IPS-20b (cell line): ENCODE results near the gene GABRR1.

ENCODE experiments used
- H3K27ac ChIP-seq: one replicate; pipeline ENCODE4 v1.5.1; 2013; ENCODE audit warnings: low read length
- H3K27me3 ChIP-seq: 2 replicates; pipeline ENCODE4 v1.6.1; 2013; ENCODE audit warnings: mild to moderate bottlenecking, low read length, inconsistent platforms; ENCODE audit not compliant: insufficient read depth
- H3K36me3 ChIP-seq: 2 replicates; pipeline ENCODE4 v1.6.1; 2013; ENCODE audit warnings: low read depth, mild to moderate bottlenecking, inconsistent platforms, low read length, moderate library complexity; ENCODE audit not compliant: insufficient read depth
- H3K4me1 ChIP-seq: 2 replicates; pipeline ENCODE4 v1.6.1; 2013; ENCODE audit warnings: mild to moderate bottlenecking, control low read depth, inconsistent platforms, low read length, moderate library complexity; ENCODE audit not compliant: insufficient read depth
- H3K4me3 ChIP-seq: 2 replicates; pipeline ENCODE4 v1.5.1; 2013; ENCODE audit warnings: mild to moderate bottlenecking, low read length, inconsistent platforms
- H3K9ac ChIP-seq: 2 replicates; pipeline ENCODE4 v1.6.1; 2013; ENCODE audit warnings: low read depth, mild to moderate bottlenecking, inconsistent platforms, low read length, moderate library complexity
- H3K9me3 ChIP-seq: 2 replicates; pipeline ENCODE4 v1.6.1; 2013; ENCODE audit warnings: mild to moderate bottlenecking, low read depth, low read length, inconsistent platforms; ENCODE audit not compliant: insufficient read depth

The GABRR1 gene

DNA sequence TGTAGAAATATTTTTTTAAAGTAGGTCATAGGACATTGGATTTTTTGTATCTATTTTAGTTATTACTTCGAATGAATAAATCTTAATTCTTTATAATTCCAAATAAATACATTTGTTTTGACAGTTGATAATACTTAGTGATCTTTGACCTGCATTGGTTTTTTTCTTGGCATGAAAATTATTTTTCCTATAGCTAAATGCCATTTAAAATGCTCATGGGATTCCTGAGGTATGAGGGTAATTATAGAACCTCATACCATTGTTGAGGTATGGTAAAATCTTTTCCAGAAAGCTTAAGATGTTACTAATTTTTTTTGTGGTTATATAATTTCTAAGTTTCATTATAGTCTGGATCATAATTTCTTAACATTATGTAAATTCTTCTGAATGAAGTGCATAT, 63.0 kb downstream of the GABRR1 start:
- Histone ChIP-seq H3K9ac (no peak overlapping the region), H3K4me1 (no peaks in the 10 kb centered on the region), H3K9me3 (no peaks in the 10 kb centered on the region), H3K27ac (no peak overlapping the region), H3K36me3 (no peaks in the 10 kb centered on the region), H3K27me3 (no peaks in the 10 kb centered on the region), H3K4me3 (no peak overlapping the region)

DNA sequence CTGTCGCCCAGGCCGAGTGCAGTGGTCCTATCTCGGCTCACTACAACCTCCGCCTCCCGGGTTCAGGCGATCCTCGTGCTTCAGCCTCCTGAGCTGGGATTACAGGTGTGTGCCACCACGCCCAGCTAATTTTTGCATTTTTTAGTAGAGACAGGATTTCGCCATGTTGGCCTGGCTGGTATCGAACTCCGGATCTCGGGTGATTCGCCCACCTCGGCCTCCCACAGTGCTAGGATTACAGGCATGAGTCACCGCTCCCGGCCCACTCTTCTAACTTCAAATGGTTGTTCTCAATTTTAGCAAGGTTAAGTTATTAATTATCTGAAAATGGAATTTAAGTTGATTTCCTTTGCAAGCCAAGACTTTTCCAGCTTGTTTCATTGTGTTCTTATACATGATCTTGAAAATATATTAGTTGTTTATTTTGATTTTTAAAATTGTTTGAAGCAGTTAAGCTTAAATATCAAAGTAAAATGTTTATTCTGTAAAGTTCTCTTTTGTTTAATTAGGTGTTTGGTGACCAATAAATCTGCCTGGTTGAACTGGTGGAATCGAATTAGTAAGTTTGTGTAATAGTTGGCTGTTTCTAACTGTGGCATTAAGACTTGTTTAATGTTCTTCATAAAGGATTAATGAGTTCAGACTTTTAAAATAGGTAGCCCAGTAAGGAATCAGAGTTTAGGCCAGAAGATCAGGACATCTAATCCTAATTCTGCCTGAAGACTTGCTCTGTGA, 69.0 kb downstream of the GABRR1 start:
- Histone ChIP-seq H3K9ac (no peak overlapping the region), H3K9me3 (no peaks in the 10 kb centered on the region), H3K4me3 (no peak overlapping the region), H3K36me3 (no peaks in the 10 kb centered on the region), H3K4me1 (peaks cover 3% of the 10 kb centered on the region; the same call in 1 of the 2 replicates), H3K27me3 (peaks cover 50% of the 10 kb centered on the region), H3K27ac (no peak overlapping the region)

DNA sequence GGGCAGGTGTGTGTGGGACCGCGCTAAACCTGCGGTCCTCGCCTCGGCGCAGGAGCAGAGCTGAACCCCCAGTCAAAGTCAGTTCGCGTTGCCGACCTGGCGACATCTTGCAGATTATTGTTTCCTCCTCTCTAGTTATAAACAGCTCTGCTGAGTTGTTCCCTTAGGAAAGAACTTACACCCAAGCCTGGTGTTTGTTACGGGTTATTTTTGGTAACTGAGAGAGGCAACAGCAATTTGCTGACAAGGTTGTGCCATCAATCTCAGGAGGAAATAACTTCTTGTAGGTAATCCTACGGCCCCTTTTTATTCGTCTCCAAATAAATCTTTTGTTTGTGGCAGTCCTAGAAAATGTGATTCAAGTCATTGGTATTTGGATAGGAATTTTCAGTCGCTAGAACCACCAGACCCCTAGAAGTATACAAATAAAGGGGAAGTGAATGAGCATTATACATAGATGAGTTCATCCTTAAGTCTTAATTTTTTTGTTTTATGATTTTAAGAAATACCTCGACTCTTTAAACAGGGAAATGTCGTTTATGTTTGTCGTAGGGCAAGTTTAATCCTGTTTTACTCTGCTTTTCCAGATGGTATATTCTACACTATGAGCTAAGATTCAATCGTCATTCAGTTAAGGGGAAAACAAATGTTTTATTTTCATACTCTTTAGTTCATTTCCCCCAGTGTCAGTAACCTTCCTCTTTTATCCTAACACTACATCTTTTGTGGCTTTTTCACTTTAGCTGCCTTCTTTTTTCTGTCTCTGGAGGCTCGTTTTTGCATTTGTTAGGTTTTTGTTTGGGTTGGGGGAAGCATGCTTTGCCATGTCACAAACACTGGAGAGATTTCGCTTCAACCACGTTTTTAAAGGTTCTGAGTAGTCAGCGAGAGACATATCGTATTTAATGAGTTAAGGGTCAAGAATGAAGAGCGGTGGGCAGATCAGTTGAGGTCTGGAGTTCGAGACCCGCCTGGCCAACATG, 70.1 kb downstream of the GABRR1 start:
- H3K9ac ChIP-seq: peak overlapping the region; percentile 37; the same call in 1 of the 2 replicates
- H3K4me3 ChIP-seq: peak overlapping the region; percentile 69
- H3K27me3 ChIP-seq: peaks cover 56% of the 10 kb centered on the region
- no peak overlapping the region for H3K27ac ChIP-seq
- no peaks in the 10 kb centered on the region for H3K36me3 ChIP-seq
- H3K4me1 ChIP-seq: peaks cover 3% of the 10 kb centered on the region; the same call in 1 of the 2 replicates
- H3K9me3 ChIP-seq: no peaks in the 10 kb centered on the region

DNA sequence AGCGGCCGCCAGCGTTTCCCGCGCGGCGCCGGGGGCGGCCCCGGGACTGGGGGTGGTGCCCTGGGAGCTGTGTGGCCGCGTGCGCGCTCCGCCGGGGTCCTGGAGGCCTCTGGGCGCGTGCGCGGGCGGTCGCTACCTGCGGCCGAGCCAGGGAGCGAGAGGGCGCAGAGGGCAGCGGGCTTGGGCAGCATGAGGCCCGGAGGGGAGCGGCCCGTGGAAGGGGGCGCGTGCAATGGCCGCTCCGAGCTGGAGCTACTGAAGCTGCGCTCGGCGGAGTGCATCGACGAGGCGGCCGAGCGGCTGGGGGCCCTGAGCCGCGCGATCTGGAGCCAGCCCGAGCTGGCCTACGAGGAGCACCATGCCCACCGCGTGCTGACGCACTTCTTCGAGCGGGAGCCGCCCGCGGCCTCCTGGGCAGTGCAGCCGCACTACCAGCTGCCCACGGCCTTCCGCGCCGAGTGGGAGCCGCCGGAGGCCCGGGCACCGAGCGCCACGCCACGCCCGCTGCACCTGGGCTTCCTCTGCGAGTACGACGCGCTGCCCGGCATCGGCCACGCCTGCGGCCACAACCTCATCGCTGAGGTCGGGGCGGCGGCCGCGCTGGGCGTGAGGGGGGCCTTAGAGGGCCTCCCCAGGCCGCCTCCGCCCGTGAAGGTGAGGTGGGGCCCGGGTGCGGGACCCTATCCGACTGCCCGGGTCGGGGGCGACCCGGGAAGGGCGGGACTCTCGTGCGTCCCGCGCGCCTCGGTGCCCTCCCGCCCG, 71.0 kb downstream of the GABRR1 start, which contains the start of gene PM20D2:
Gene PM20D2 (plus strand): TSS at position 100 of the 762 bp plus-strand sequence. CDS start 90 bp downstream, at position 190.
- H3K9me3 ChIP-seq: no peaks in the 10 kb centered on the region
- peak within 1 kb of the TSS; percentile 69 for H3K4me3 ChIP-seq
- H3K4me1 ChIP-seq: peaks cover 3% of the 10 kb centered on the region; the same call in 1 of the 2 replicates
- H3K36me3 ChIP-seq: no peaks in the 10 kb centered on the region
- peaks cover 57% of the 10 kb centered on the region for H3K27me3 ChIP-seq
- peak within 1 kb of the TSS; percentile 37; the same call in 1 of the 2 replicates for H3K9ac ChIP-seq
- H3K27ac ChIP-seq: no peak within 1 kb of the TSS

DNA sequence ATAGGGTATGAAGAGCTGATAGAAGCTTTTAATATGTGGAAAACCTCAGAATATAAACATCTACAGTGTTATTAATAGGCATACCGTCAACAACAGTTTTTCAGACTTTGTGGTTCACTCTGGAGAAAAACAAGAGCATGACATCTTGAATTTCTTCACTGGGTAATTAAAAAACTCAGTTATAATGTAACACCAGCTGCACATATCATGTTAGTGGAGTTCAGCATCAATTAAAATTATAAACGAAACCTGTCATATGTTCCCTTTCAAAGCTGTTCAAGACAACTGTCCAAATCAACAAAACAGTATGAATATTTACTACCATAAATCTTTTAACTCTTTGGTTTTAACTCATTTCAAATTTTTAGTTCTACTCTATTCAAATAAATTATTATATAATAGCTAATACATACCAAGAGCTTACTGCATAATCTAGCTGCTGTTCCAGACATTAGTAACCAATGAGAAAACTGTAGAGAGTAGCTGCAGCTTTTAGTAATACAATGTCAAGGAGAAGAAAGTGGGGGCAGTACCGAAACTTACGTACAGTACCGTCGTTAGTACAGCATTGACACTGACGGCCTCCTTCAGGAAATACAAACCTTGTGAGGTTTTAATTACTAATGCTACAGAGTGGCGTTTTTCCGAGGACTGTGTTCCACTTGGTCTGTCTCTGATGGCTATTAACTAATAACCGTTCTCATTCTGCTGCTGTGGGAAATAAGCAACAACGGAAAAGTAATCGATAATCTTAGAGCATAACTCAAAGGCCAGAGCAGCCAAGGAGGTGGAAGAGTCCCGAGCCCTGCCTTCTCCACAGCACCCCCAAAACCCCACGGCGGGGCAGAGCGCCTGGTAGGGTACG, 71.8 kb downstream of the GABRR1 start:
- H3K4me1 ChIP-seq: peaks cover 3% of the 10 kb centered on the region; the same call in 1 of the 2 replicates
- H3K27ac ChIP-seq: no peak overlapping the region
- H3K9ac ChIP-seq: peak overlapping the region; percentile 37; the same call in 1 of the 2 replicates
- H3K9me3 ChIP-seq: no peaks in the 10 kb centered on the region
- H3K4me3 ChIP-seq: peak overlapping the region; percentile 69
- H3K36me3 ChIP-seq: no peaks in the 10 kb centered on the region
- peaks cover 65% of the 10 kb centered on the region for H3K27me3 ChIP-seq

DNA sequence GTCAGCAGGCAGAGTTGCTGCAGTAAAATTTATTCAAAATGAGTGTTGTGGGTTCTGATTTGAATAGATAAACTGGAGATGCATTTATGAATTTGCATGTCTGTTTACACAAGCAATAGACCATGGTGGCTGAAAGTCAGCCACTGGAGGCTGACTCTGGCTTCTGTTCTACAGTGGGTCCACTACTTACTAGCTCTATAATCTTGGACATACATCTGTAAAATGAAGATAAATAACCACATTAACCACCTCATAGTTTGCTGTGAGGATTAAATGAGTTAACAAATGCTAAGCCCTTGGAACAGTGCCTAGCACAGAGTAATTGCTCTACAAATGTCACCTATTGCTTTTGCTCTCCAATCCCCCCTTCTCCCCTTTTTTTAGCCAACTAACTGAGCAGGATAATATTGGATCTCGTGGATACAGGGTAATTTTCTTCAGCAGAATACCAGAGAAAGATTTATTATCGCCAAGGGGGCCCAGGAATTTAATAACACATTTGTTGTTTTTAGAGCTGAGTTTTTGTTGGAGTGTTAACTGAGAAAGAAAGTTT, 72.7 kb downstream of the GABRR1 start:
- no peak overlapping the region for H3K9ac ChIP-seq
- no peaks in the 10 kb centered on the region for H3K36me3 ChIP-seq
- peaks cover 65% of the 10 kb centered on the region for H3K27me3 ChIP-seq
- no peaks in the 10 kb centered on the region for H3K9me3 ChIP-seq
- H3K4me3 ChIP-seq: no peak overlapping the region
- peaks cover 3% of the 10 kb centered on the region; the same call in 1 of the 2 replicates for H3K4me1 ChIP-seq
- no peak overlapping the region for H3K27ac ChIP-seq

DNA sequence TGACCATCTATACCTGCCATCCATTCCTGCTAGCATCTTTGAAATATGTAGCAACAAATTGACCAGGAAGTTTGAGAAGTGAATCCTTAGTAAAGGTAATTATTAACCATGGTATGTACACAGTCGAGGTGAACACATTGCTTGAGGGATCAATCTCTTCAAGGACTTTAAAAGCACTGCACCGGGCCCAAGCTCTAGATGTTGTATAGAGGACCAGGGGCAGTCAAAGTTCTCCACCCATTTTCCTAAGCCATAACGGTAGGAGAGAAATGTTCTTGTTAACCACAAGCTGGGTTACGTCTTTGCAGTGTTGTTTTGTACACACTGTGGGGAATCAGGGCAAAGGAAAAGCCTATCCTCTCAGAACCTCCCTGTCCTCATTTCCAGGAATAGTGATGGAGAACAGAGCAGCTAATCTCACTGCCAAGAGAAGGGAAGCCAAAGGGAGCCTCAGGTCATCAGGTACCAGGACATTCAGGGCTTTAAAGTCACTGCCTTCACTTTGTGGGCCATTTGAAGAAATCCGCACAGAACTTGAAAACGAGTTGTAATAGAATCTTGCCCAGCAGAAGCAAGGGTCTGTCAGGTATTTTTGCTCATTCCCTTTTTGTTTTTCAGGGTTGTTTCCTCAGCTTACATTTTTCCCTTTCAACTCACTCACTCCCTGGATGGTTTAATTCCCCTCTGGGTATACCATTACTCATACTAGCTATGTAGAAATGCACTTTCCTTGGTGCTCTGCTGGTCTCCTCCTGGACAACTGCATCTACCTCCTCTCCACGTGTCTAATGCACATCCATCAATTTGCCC, 76.6 kb downstream of the GABRR1 start:
- Histone ChIP-seq H3K27ac (no peak overlapping the region), H3K36me3 (no peaks in the 10 kb centered on the region), H3K9me3 (no peaks in the 10 kb centered on the region), H3K9ac (no peak overlapping the region), H3K27me3 (peaks cover 60% of the 10 kb centered on the region), H3K4me1 (peaks cover 2% of the 10 kb centered on the region; the same call in 1 of the 2 replicates), H3K4me3 (no peak overlapping the region)

DNA sequence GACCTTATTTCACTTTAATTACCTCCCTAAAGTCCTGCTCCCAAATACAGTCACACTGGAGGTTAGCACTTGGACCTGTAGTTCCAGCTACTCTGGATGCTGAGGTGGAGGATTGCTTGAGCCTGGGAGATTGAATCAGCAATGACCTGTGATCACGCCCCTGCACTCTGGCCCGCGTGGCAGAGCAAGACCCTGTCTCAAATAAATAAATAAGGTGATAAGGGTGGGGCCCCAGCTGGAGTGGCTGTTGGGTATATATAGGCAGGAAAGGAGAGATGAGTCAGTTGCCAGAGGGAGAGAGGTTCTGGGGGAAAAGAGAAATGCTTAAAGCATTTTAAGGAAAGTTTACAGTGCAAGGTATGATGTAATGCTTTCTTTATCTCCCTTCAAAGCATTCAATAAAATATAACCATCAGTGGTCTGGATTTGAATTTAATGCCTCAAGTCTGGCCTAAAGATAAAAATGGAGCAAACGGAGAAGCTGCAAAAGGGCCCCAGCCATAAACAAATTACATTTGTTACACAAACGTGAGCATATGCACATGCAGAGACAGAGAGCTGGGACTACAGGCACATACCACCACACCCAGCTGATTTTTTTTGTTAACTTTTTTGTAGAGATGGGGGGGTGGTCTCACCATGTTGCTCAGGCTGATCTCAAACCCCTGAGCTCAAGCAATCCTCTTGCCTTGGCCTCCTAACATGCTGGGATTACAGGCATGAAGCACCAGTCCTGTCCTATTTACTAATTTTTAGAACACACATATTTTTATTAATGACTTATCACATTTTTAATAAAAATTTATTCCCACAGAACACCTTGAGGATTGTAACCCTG, 77.4 kb downstream of the GABRR1 start:
- no peak overlapping the region for H3K4me3 ChIP-seq
- H3K4me1 ChIP-seq: no peaks in the 10 kb centered on the region
- H3K27me3 ChIP-seq: peaks cover 60% of the 10 kb centered on the region
- H3K27ac ChIP-seq: no peak overlapping the region
- no peaks in the 10 kb centered on the region for H3K36me3 ChIP-seq
- H3K9ac ChIP-seq: no peak overlapping the region
- H3K9me3 ChIP-seq: no peaks in the 10 kb centered on the region

DNA sequence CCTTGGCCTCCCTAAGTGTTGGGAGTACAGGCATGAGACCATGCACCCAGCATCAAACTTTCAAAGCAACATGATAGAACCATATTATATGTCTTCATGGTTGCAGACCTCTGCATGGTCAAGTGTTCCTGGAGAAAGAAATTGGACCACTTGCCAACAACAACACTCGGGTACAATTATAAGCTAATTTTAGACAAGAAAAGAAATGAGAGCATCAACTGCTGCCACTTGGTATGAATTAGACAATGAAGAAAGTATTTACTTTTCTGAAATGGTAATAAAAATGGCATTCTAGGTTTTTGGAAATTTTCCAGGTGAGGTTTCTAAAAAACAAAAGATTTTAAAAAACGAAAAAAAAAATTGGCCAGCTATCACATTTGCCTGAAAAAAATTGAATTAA, 79.0 kb downstream of the GABRR1 start:
- H3K27me3 ChIP-seq: peaks cover 62% of the 10 kb centered on the region

More for the DNA sequence above, 79.0 kb downstream of the GABRR1 start:
- H3K27ac ChIP-seq: no peak overlapping the region
- no peak overlapping the region for H3K9ac ChIP-seq
- no peaks in the 10 kb centered on the region for H3K36me3 ChIP-seq
- H3K9me3 ChIP-seq: no peaks in the 10 kb centered on the region
- H3K4me1 ChIP-seq: peaks cover 4% of the 10 kb centered on the region; the same call in 1 of the 2 replicates
- H3K4me3 ChIP-seq: no peak overlapping the region
